Trophoblast cell (in vitro differentiated cells and primary cell): Measurements from ENCODE around the gene DTNB.
A peak's percentile ranks its signal among the peaks of the same experiment; 100 is the strongest.

Experiments used
- DNase-seq, 2 donors: peaks; one replicate each; pipeline ENCODE4 v3.0.0-alpha.2; 2016
- H2AFZ ChIP-seq: 2 replicates; pipeline ENCODE4 v1.6.1; 2013; ENCODE audit warnings: low read length, moderate library complexity, mild to moderate bottlenecking; ENCODE audit not compliant: insufficient read depth, poor library complexity
- H2AK5ac ChIP-seq: 2 replicates; pipeline ENCODE4 v1.6.1; 2013; ENCODE audit warnings: mild to moderate bottlenecking, low read length
- H2BK120ac ChIP-seq: 2 replicates; pipeline ENCODE4 v1.6.1; 2013; ENCODE audit warnings: low read length, mild to moderate bottlenecking, moderate library complexity; ENCODE audit not compliant: insufficient read depth, poor library complexity
- H2BK12ac ChIP-seq: 2 replicates; pipeline ENCODE4 v1.6.1; 2013; ENCODE audit warnings: mild to moderate bottlenecking, low read length, moderate library complexity
- H2BK5ac ChIP-seq: 2 replicates; pipeline ENCODE4 v1.6.1; 2013; ENCODE audit warnings: low read length, low read depth, moderate library complexity, mild to moderate bottlenecking; ENCODE audit not compliant: poor library complexity
- H3K14ac ChIP-seq: 2 replicates; pipeline ENCODE4 v1.6.1; 2013; ENCODE audit warnings: mild to moderate bottlenecking, low read length
- H3K18ac ChIP-seq: 2 replicates; pipeline ENCODE4 v1.6.1; 2013; ENCODE audit warnings: mild to moderate bottlenecking, low read length
- H3K23ac ChIP-seq: 2 replicates; pipeline ENCODE4 v1.6.1; 2013; ENCODE audit warnings: low read length
- H3K27ac ChIP-seq: 2 replicates; pipeline ENCODE4 v1.5.1; 2013; ENCODE audit warnings: low read depth, mild to moderate bottlenecking, inconsistent platforms, low read length, moderate library complexity
- H3K27me3 ChIP-seq: 2 replicates; pipeline ENCODE4 v1.6.1; 2013; ENCODE audit warnings: inconsistent platforms, mild to moderate bottlenecking, low read length, moderate library complexity; ENCODE audit not compliant: insufficient read depth
- H3K36me3 ChIP-seq, 2 experiments: 1 replicate in 1 of 2; 2 replicates in 1 of 2; pipeline ENCODE4 v1.6.1; 2013; ENCODE audit warnings: low read length in 2 of 2, mild to moderate bottlenecking in 2 of 2, moderate library complexity in 1 of 2; ENCODE audit not compliant: insufficient read depth in 2 of 2, control insufficient read depth in 1 of 2
- H3K4ac ChIP-seq: 2 replicates; pipeline ENCODE4 v1.6.1; 2013; ENCODE audit warnings: low read depth, mild to moderate bottlenecking, low read length, moderate library complexity
- H3K4me1 ChIP-seq, 2 experiments: 1 replicate in 1 of 2; 2 replicates in 1 of 2; pipeline ENCODE4 v1.6.1; 2013; ENCODE audit warnings: low read length in 2 of 2, mild to moderate bottlenecking in 2 of 2, moderate library complexity in 1 of 2; ENCODE audit not compliant: insufficient read depth in 2 of 2, control insufficient read depth in 1 of 2
- H3K4me2 ChIP-seq: 2 replicates; pipeline ENCODE4 v1.6.1; 2013; ENCODE audit warnings: inconsistent platforms, mild to moderate bottlenecking, low read length, moderate library complexity
- H3K4me3 ChIP-seq: 2 replicates; pipeline ENCODE4 v1.5.1; 2013; ENCODE audit warnings: mild to moderate bottlenecking, low read depth, low read length, inconsistent platforms
- H3K79me1 ChIP-seq: one replicate; pipeline ENCODE4 v1.6.1; 2013; ENCODE audit warnings: low read length
- H3K79me2 ChIP-seq: 2 replicates; pipeline ENCODE4 v1.6.1; 2013; ENCODE audit warnings: low read length, mild to moderate bottlenecking; ENCODE audit not compliant: control insufficient read depth, insufficient read depth, poor library complexity
- H3K9ac ChIP-seq: 2 replicates; pipeline ENCODE4 v1.6.1; 2013; ENCODE audit warnings: mild to moderate bottlenecking, low read length
- H3K9me3 ChIP-seq: 2 replicates; pipeline ENCODE4 v1.6.1; 2013; ENCODE audit warnings: low read depth, mild to moderate bottlenecking, control low read depth, inconsistent platforms, low read length; ENCODE audit not compliant: insufficient read depth
- H4K12ac ChIP-seq: 2 replicates; pipeline ENCODE4 v1.6.1; 2013; ENCODE audit warnings: low read depth, mild to moderate bottlenecking, low read length, moderate library complexity
- H4K8ac ChIP-seq: 2 replicates; pipeline ENCODE4 v1.6.1; 2013; ENCODE audit warnings: low read depth, mild to moderate bottlenecking, low read length, moderate library complexity
- H4K91ac ChIP-seq: one replicate; pipeline ENCODE4 v1.6.1; 2013; ENCODE audit warnings: low read depth, mild to moderate bottlenecking, low read length, moderate library complexity
- WGBS: extraction: QIAGEN DNeasy Blood & Tissue Kit; methylation state at CpG from one replicate; pipeline ENCODE4 v1.1.7; 2013; ENCODE audit warnings: missing lambda C conversion rate; ENCODE audit not compliant: insufficient read length, insufficient coverage; ENCODE audit errors: extremely low coverage; 5-methylcytosine and 5-hydroxymethylcytosine counted together

DTNB gene

DNA sequence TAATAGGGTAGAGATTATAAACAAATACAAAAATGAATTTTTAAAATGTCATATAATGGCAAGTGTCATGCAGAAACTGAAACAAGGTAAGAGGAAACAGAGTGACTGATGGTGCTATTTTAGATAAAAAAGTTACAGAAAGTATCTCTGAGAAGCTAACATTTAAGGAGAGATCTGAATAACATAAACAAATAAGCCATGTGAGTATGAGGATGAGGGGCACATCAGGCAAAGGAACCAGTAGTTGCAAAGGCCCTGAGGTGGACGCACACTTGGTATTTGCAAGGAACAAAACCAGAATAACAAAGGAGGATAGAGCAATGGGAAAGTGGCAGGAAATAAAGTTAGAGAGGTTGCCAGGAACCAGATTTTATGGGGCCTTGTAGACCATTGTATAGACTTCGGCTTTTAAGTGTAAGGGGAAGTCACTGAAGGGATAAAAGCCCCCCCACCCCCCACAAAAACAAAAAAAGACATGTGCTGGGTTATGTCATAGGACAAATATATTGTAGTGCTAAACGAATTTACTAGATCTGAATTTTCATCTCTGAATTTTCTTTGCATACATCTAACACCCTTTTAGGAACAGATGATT, 159.2 kb downstream of the DTNB start:
- Histone ChIP-seq H3K4me2 (no peak overlapping the region), H3K79me1 (no peaks in the 10 kb centered on the region), H3K79me2 (no peaks in the 10 kb centered on the region), H3K4ac (no peak overlapping the region), H3K36me3 (no peaks in the 10 kb centered on the region), H2BK5ac (no peak overlapping the region), H3K4me1 (no peaks in the 10 kb centered on the region), H3K9ac (no peak overlapping the region), H2AK5ac (no peak overlapping the region), H3K27me3 (no peaks in the 10 kb centered on the region), H3K18ac (no peak overlapping the region), H3K4me3 (no peak overlapping the region), H4K8ac (no peak overlapping the region), H2BK120ac (no peak overlapping the region), H3K9me3 (no peaks in the 10 kb centered on the region), H2BK12ac (no peak overlapping the region), H4K12ac (no peak overlapping the region), H3K14ac (no peak overlapping the region), H2AFZ (no peak overlapping the region), H3K23ac (no peak overlapping the region), H4K91ac (no peak overlapping the region), H3K27ac (no peak overlapping the region)
- WGBS: no CpG with 5 or more reads among the region's 3 CpGs
- DNase-seq: no peak

DNA sequence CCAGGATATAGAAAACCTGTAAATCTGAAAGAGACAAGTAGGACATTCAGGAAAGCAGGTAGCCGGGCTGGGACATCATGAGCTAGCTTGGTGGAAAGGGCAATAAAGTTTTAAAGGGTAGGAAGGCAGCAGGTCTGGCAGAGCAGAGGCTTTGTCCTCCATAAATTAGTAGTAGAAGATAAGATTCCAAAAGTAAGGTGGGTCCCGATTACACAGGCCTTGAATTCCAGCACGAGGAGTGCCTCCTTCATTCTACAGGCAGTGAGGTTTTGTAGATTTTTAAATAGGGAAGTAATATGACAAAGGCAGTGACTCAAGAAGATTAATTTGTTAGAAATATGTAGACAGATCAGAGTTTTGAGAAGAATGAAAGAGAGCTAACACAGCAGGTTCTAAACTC, 160.7 kb downstream of the DTNB start:
- Histone ChIP-seq H3K27me3 (no peaks in the 10 kb centered on the region), H2AK5ac (no peak overlapping the region)

GRCh38 chr2:25506226-25506625, 167.2 kb downstream of the DTNB start:
- Histone ChIP-seq H4K91ac (no peak overlapping the region), H3K27ac (no peak overlapping the region), H3K9ac (no peak overlapping the region), H3K79me1 (no peaks in the 10 kb centered on the region), H3K4me1 (no peaks in the 10 kb centered on the region), H2AK5ac (no peak overlapping the region), H2BK5ac (no peak overlapping the region), H3K36me3 (no peaks in the 10 kb centered on the region), H4K8ac (no peak overlapping the region), H3K4ac (no peak overlapping the region), H3K27me3 (no peaks in the 10 kb centered on the region), H3K4me3 (no peak overlapping the region), H3K23ac (no peak overlapping the region), H3K18ac (no peak overlapping the region), H3K79me2 (no peaks in the 10 kb centered on the region), H2BK120ac (no peak overlapping the region), H3K9me3 (peaks cover under 1% of the 10 kb centered on the region), H3K4me2 (no peak overlapping the region), H3K14ac (no peak overlapping the region), H2BK12ac (no peak overlapping the region), H4K12ac (no peak overlapping the region), H2AFZ (no peak overlapping the region)
- no peak for DNase-seq
- WGBS: no CpG with 5 or more reads among the region's 3 CpGs

More for the DNA sequence above, 160.7 kb downstream of the DTNB start:
- DNase-seq: peak; percentile 43 to 58
- H3K18ac ChIP-seq: no peak overlapping the region
- H3K9me3 ChIP-seq: no peaks in the 10 kb centered on the region
- H3K4me1 ChIP-seq: no peaks in the 10 kb centered on the region
- no CpG with 5 or more reads among the region's 3 CpGs for WGBS
- no peak overlapping the region for H2BK5ac ChIP-seq
- H3K36me3 ChIP-seq: no peaks in the 10 kb centered on the region
- H3K9ac ChIP-seq: no peak overlapping the region
- no peak overlapping the region for H4K8ac ChIP-seq
- no peak overlapping the region for H4K12ac ChIP-seq
- H4K91ac ChIP-seq: no peak overlapping the region
- no peak overlapping the region for H3K4ac ChIP-seq
- H3K79me1 ChIP-seq: no peaks in the 10 kb centered on the region
- no peak overlapping the region for H3K14ac ChIP-seq
- H3K23ac ChIP-seq: no peak overlapping the region
- H2BK120ac ChIP-seq: no peak overlapping the region
- no peak overlapping the region for H2BK12ac ChIP-seq
- no peak overlapping the region for H3K4me2 ChIP-seq
- no peaks in the 10 kb centered on the region for H3K79me2 ChIP-seq
- no peak overlapping the region for H3K4me3 ChIP-seq
- H2AFZ ChIP-seq: no peak overlapping the region
- H3K27ac ChIP-seq: no peak overlapping the region

DNA sequence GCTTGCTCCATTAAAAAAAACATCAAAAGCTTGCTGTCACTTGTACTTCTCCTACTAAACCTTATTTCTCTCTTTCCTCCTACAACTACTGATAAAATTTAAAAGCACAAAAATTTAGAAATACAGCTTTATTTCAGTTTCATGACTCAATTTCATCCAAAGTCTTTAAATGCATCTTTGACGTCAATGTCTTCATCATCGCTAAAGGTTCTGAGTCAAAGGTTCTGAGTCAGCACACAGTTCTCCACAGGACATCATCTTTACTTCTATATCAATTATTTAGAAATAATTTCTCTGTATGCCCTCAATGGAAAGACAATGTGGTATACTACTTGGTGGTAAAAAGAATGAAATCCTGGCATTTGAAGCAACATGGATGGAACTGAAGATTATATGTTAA, 167.8 kb downstream of the DTNB start:
- Histone ChIP-seq H2BK120ac (no peak overlapping the region), H2BK5ac (no peak overlapping the region), H3K79me1 (no peaks in the 10 kb centered on the region), H4K91ac (no peak overlapping the region), H3K9ac (no peak overlapping the region), H2AFZ (no peak overlapping the region), H2BK12ac (no peak overlapping the region), H4K8ac (no peak overlapping the region), H3K4me3 (no peak overlapping the region), H3K4ac (no peak overlapping the region), H3K23ac (no peak overlapping the region), H2AK5ac (no peak overlapping the region), H3K9me3 (peaks cover 1% of the 10 kb centered on the region), H3K4me2 (no peak overlapping the region), H3K18ac (no peak overlapping the region), H4K12ac (no peak overlapping the region), H3K27me3 (no peaks in the 10 kb centered on the region), H3K27ac (no peak overlapping the region), H3K36me3 (no peaks in the 10 kb centered on the region), H3K14ac (no peak overlapping the region), H3K4me1 (no peaks in the 10 kb centered on the region), H3K79me2 (no peaks in the 10 kb centered on the region)
- WGBS: no CpG with 5 or more reads among the region's 2 CpGs
- no peak for DNase-seq
